ENCODE results near the gene MS4A15.
A peak's percentile ranks its signal among the peaks of the same experiment; 100 is the strongest.
"Not testable (repeated sequence)": the region's sequence is repeated elsewhere in the genome, so short reads cannot be mapped to it uniquely, and the experiment has no call there.

The MS4A15 gene, protein sequence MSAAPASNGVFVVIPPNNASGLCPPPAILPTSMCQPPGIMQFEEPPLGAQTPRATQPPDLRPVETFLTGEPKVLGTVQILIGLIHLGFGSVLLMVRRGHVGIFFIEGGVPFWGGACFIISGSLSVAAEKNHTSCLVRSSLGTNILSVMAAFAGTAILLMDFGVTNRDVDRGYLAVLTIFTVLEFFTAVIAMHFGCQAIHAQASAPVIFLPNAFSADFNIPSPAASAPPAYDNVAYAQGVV

GRCh38 chr11:60756307-60757032 is at the start of gene MS4A15:
MS4A15 (plus strand) TSS chr11:60756867; CDS start chr11:60763734, 6,867 bp downstream.
- peak; percentile 32 for DNase-seq (ENCODE audit: low spot score)

GRCh38 chr11:60706931-60707330 is 49.7 kb upstream of the MS4A15 start:
- DNase-seq (ENCODE audit: low spot score): no peak

DNA sequence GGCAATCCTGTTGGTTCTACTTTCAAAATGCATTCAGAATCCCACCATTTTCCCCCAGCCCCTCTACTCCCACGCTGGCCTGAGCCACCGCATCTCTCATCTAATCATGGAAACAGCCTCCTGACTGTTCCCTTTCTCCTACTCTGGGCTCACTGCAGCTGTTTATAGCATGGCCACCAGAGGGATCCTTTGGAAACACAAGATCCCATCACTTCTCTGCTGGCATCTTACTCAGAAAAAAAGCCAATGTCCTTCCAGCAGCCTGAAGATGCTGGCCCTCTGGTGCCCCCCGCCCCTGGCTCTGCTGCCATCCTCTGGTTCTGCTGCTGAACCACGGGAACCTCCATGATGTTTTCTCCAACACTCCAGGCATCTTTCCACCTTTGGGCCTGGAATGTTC is 46.2 kb upstream of the MS4A15 start:
- DNase-seq (ENCODE audit: low spot score): peak; percentile 15

GRCh38 chr11:60711276-60711675 is 45.4 kb upstream of the MS4A15 start:
- DNase-seq (ENCODE audit: low spot score): no peak

- DNase-seq (ENCODE audit: low spot score): not testable (repeated sequence)
These were observed 43.2 kb upstream of the MS4A15 start for GRCh38 chr11:60713423-60713822.

GRCh38 chr11:60717956-60718355 is 38.7 kb upstream of the MS4A15 start:
- DNase-seq (ENCODE audit: low spot score): no peak

DNA sequence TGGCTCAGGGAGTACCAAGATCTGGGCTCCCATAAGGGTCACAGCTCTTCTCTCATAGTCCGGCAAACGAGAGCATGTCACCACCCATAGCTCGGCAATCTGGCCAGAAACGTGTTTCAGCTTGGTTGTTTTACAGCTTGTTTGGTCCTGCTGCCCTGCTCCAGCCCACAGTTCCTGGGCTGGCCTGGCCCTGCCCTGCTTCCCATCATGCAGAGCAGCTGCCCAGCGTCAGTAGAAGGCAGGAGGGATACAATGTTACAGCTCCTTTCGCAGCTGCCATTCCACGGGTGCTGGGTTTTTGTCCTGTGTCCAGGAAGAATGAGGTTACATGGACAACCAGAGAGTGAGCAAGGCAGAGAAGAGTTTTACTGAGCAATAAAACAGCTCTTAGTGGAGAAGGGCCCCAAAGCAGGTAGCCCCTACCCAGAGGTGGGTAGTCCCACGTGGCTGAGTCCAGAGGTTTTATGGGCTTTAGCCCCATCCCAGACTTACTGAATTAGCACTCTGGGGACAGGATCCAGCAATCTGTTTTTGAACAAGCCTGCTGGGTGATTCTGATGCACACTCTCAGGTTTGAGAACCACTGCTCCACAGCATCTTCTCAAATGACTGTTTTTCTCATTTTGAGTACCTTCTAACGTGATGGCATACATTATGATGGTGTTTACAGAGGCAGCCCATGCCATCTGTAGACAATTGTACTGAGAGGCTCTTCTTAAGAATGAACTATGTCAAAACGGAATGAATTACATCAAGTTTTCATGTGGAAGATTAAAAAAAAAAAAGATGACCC is 37.9 kb upstream of the MS4A15 start:
- DNase-seq (ENCODE audit: low spot score): no peak

GRCh38 chr11:60719391-60719790 is 37.3 kb upstream of the MS4A15 start:
- DNase-seq (ENCODE audit: low spot score): no peak

GRCh38 chr11:60720460-60720859 is 36.2 kb upstream of the MS4A15 start:
- DNase-seq (ENCODE audit: low spot score): no peak

DNA sequence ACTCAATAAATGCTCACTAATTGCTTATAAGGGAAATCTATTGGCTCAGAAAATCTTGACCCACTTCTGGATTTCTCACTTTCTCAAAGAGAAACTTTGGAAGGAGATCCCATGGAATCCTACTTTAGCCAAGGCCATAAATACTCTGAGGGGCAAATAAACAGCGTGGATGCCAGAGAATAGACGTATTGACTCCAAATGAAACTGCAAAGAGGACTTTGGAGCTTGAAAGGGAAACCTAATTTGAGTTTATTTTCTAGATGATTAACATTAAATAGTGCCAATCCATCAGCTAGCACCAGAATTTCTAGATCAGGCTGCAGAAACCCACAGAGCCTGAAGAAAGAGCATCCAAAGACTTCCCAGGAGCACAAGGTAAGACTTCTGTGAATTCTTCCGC is 32.2 kb upstream of the MS4A15 start, which contains the start of gene MS4A18:
MS4A18 (plus strand) TSS at position 301 of the 400 bp plus-strand sequence.
- no peak for DNase-seq (ENCODE audit: low spot score)

- DNase-seq (ENCODE audit: low spot score): no peak
These were observed 31.1 kb upstream of the MS4A15 start for GRCh38 chr11:60725592-60725991.

DNA sequence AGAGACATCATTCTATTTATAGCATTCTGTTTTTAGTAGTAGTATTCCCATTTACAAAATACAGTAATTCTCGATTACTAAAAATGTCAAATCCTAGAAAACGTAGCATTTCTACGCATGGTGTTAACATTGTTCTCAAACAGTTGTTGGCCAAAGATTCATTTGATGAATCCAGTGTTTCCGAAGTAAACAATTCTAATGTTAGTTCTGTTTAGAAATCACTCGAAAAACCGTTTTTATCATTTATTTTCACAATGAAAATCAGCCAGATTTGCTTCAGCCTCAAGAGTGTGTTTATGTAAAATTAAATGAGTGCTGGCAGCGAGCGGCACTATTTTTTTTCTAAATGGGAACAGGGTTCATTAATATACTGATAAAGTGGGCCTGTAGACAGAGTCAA is 25.1 kb upstream of the MS4A15 start:
- no peak for DNase-seq (ENCODE audit: low spot score)

DNA sequence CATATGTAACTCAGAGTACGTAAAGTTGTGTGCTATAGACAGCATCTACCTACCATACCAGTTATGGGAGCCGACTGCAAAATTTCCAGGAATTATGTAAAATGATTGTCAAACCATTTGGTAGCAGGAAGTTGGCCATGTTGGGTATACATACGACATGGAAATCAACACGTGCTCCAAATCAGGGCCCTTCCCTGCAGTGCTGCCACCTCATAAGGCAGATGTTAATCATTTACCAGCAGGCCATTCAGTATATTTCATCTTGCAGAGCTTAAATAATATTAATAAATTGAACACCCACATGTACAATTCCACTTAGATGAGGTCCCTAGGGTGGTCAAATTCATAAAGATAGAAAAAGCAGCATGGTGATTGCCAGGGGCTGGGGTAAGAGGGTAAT is 22.4 kb upstream of the MS4A15 start:
- DNase-seq (ENCODE audit: low spot score): no peak

DNA sequence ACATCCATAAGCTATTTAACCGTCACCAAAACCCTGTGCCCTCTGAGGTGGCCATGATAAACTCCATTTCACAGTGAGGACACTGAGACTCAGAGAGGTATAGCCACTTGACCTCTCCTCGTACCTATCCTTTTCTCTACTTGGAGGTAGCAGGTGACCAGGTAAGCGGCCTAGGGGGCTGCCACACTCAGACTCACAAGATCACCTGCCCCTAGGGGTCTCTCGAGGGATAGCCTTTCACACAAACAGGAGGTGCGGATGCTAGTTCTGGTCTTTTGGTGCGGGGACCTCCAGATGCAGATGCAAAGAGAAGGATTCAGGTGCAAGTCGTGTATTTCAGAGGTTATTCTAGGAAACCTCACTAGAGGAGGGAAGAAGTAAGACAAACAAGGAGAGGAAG is 17.6 kb upstream of the MS4A15 start:
- DNase-seq (ENCODE audit: low spot score): no peak

GRCh38 chr11:60740573-60740972 is 16.1 kb upstream of the MS4A15 start:
- DNase-seq (ENCODE audit: low spot score): no peak

- no peak for DNase-seq (ENCODE audit: low spot score)
These were observed 15.2 kb upstream of the MS4A15 start for GRCh38 chr11:60741421-60741820.

GRCh38 chr11:60743058-60743457 is 13.6 kb upstream of the MS4A15 start:
- no peak for DNase-seq (ENCODE audit: low spot score)

- DNase-seq (ENCODE audit: low spot score): no peak
These were observed 12.6 kb upstream of the MS4A15 start for GRCh38 chr11:60744114-60744513.

DNA sequence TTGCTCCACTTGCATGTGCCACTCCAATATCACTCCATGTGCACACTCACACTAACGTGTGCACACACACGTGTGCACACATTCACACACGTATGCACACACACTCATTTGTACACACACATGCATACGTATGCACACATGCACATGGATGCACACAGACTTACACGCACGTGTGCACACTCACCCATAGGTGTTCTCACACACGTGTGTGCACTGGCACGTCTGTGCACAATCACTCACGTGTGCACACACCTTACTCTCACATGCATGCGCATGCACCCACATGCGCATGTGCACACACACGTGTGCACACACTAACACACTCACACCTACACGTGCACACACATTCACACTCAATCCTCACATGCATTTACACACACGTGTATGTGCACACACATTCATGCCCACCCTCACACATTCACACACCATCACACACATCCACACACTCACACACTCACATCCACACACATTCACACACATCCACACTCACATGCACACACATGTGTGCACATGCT is 9.3 kb upstream of the MS4A15 start:
- no peak for DNase-seq (ENCODE audit: low spot score)

DNA sequence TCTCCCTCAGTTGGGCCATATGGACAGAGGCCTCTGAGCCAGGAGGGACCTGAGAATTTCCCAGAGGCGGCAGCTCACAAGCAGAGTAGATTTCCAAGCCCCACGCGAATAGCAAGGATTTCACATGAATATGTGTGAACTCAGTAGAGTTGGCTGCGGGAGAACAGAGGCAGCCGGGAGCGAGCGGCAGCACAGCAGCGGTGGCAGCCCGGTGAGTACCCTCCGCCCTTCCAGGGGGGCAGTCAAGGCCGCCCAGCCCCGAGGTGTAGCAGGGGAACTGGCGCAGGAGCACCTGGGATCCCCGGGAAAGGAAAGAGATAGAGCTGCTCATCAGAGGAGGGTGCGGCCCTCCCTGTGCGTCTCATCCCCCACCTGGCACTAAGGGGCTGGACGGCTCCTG is 8.4 kb upstream of the MS4A15 start:
- no peak for DNase-seq (ENCODE audit: low spot score)

GRCh38 chr11:60748821-60749220 is 7.8 kb upstream of the MS4A15 start:
- DNase-seq (ENCODE audit: low spot score): no peak

- DNase-seq (ENCODE audit: low spot score): no peak
These were observed 5.8 kb upstream of the MS4A15 start for GRCh38 chr11:60750911-60751310.

DNA sequence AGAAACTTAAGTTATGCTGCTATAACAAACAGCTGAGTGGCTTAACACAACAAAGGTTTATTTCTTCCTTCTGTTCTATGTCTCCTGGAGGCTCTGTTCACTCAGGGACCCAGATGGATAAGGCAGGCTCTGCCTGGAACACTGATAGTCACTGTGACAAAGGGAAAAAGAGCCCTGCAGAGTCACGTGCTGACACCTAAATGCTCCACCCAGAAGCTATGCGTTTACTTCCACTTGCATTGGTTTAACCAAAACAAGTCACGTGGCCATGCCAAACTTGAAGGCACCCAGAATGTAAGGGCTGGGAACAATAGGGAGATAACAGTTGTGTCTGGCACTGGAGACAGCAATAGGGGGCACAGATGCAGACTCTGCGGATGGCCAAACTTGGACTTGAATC is 3.4 kb upstream of the MS4A15 start:
- DNase-seq (ENCODE audit: low spot score): no peak

All from RKO (cell line).